IMR-90 (cell line): ENCODE data around the gene TMPRSS11E. TPM values are rescaled to one million over a fixed set of nuclear protein-coding genes. Genes with fewer than 3 reads are reported as not detected.

ENCODE experiments used
- ATAC-seq: fragments of 200-7000 bp; cut with Tn5 transposase; 2 replicates; pipeline ENCODE4 v1.9.1; 2020; ENCODE audit warnings: low read depth, mild to moderate bottlenecking, moderate library complexity
- BruUV-seq: library from RNA; stranded (reverse); fragments of 400-500 nt; replicated peaks from 2 replicates; lab custom pipeline; 2021; lab: Mats Ljungman, UMichigan
- CTCF ChIA-PET: fragments of 300-600 bp; formaldehyde crosslinking; extraction: SDS; loops from one replicate; lab custom pipeline; 2021; ENCODE audit warnings: antibody characterized with exemption; lab: Yijun Ruan, JAX
- POLR2A ChIA-PET: fragments of 300-600 bp; sonication (Branson Sonifier 250); formaldehyde crosslinking; loops from one replicate; lab custom pipeline; 2022; ENCODE audit warnings: antibody characterized with exemption; ENCODE audit not compliant: unreplicated experiment; lab: Charles Lee
- DNase-seq: peaks from one replicate; pipeline ENCODE4 v3.0.0; 2013
- H2AFZ ChIP-seq: replicated peaks from 2 replicates; pipeline ENCODE3; 2013; ENCODE audit warnings: low read length, mild to moderate bottlenecking; ENCODE audit not compliant: poor library complexity
- H2AK5ac ChIP-seq: 2 replicates; pipeline ENCODE4 v1.6.1; 2013; ENCODE audit warnings: low read depth, low read length, inconsistent platforms
- H2AK9ac ChIP-seq: replicated peaks from 2 replicates; pipeline ENCODE3; 2013; ENCODE audit warnings: mild to moderate bottlenecking, low read depth, low read length, moderate library complexity; ENCODE audit not compliant: poor library complexity
- H2BK120ac ChIP-seq: 2 replicates; pipeline ENCODE4 v1.6.1; 2013; ENCODE audit warnings: low read depth, low read length, inconsistent platforms
- H2BK15ac ChIP-seq: 3 replicates; pipeline ENCODE4 v1.6.1; 2013; ENCODE audit warnings: low read depth, low read length, inconsistent platforms
- H2BK20ac ChIP-seq: 2 replicates; pipeline ENCODE4 v1.6.1; 2013; ENCODE audit warnings: low read depth, mild to moderate bottlenecking, inconsistent platforms, low read length, moderate library complexity
- H2BK5ac ChIP-seq: 2 replicates; pipeline ENCODE4 v1.6.1; 2013; ENCODE audit warnings: mild to moderate bottlenecking, low read depth, low read length, inconsistent platforms; ENCODE audit not compliant: poor library complexity, severe bottlenecking
- H3K14ac ChIP-seq: replicated peaks from 2 replicates; pipeline ENCODE4 v1.6.1; 2013; ENCODE audit warnings: low read depth, low read length, inconsistent platforms
- H3K18ac ChIP-seq: 2 replicates; pipeline ENCODE4 v1.6.1; 2013; ENCODE audit warnings: low read depth, low read length, control low read depth
- H3K23ac ChIP-seq: 2 replicates; pipeline ENCODE4 v1.6.1; 2013; ENCODE audit warnings: low read depth, low read length, inconsistent platforms
- H3K27ac ChIP-seq: 2 replicates; pipeline ENCODE4 v1.5.1; 2013; ENCODE audit warnings: mild to moderate bottlenecking, control low read depth, low read length; ENCODE audit not compliant: insufficient read depth
- H3K27me3 ChIP-seq: 2 replicates; pipeline ENCODE4 v1.6.1; 2013; ENCODE audit warnings: low read length; ENCODE audit not compliant: control insufficient read depth, insufficient read depth
- H3K36me3 ChIP-seq: 2 replicates; pipeline ENCODE4 v1.6.1; 2013; ENCODE audit warnings: low read length, mixed read lengths; ENCODE audit not compliant: control insufficient read depth, insufficient read depth
- H3K4ac ChIP-seq: 2 replicates; pipeline ENCODE4 v1.6.1; 2013; ENCODE audit warnings: low read depth, low read length, inconsistent platforms
- H3K4me1 ChIP-seq: 2 replicates; pipeline ENCODE4 v1.6.1; 2013; ENCODE audit warnings: low read length, mixed read lengths; ENCODE audit not compliant: control insufficient read depth, insufficient read depth
- H3K4me2 ChIP-seq: 2 replicates; pipeline ENCODE4 v1.6.1; 2013; ENCODE audit warnings: low read depth, mild to moderate bottlenecking, control low read depth, low read length, moderate library complexity
- H3K4me3 ChIP-seq: 2 replicates; pipeline ENCODE4 v1.5.1; 2013; ENCODE audit warnings: low read depth, mild to moderate bottlenecking, control low read depth, low read length, moderate library complexity; ENCODE audit not compliant: insufficient read depth
- H3K56ac ChIP-seq: 2 replicates; pipeline ENCODE4 v1.6.1; 2013; ENCODE audit warnings: low read length, inconsistent platforms; ENCODE audit not compliant: insufficient read depth; ENCODE audit errors: extremely low read depth
- H3K79me1 ChIP-seq, 2 experiments: 2 replicates each; pipeline ENCODE4 v1.6.1; 2013; ENCODE audit warnings: low read length in 2 of 2, inconsistent platforms in 1 of 2, low read depth in 1 of 2
- H3K9ac ChIP-seq: 2 replicates; pipeline ENCODE4 v1.6.1; 2013; ENCODE audit warnings: low read depth, low read length, control low read depth
- H3K9me1 ChIP-seq: 2 replicates; pipeline ENCODE4 v1.6.1; 2013; ENCODE audit warnings: low read length, inconsistent platforms; ENCODE audit not compliant: insufficient read depth
- H3K9me3 ChIP-seq: 2 replicates; pipeline ENCODE4 v1.6.1; 2013; ENCODE audit warnings: low read length; ENCODE audit not compliant: control insufficient read depth, insufficient read depth
- H4K20me1 ChIP-seq: 2 replicates; pipeline ENCODE4 v1.6.1; 2013; ENCODE audit warnings: low read length, inconsistent platforms; ENCODE audit not compliant: insufficient read depth
- H4K5ac ChIP-seq: 2 replicates; pipeline ENCODE4 v1.6.1; 2013; ENCODE audit warnings: mild to moderate bottlenecking, low read depth, low read length, control low read depth
- H4K8ac ChIP-seq, 2 experiments: 2 replicates each; pipeline ENCODE4 v1.6.1; 2013; ENCODE audit warnings: low read depth in 2 of 2, low read length in 2 of 2, control low read depth in 1 of 2, inconsistent platforms in 1 of 2
- H4K91ac ChIP-seq: 2 replicates; pipeline ENCODE4 v1.6.1; 2013; ENCODE audit warnings: low read depth, low read length, inconsistent platforms; ENCODE audit not compliant: insufficient read depth
- BHLHE40 ChIP-seq: fragments of 150-350 bp; IDR thresholded peaks from 2 replicates; pipeline ENCODE4 v1.6.1; 2016; ENCODE audit warnings: mild to moderate bottlenecking, low read depth, low read length
- CEBPB ChIP-seq: IDR thresholded peaks from 2 replicates; pipeline ENCODE4 v1.6.1; 2012; ENCODE audit warnings: low read depth, low read length, improper control_type of control experiment
- CHD1 ChIP-seq: IDR thresholded peaks from 2 replicates; pipeline ENCODE4 v1.6.1; 2012; ENCODE audit warnings: low read depth, low read length, improper control_type of control experiment
- FOS ChIP-seq: fragments of 150-350 bp; IDR thresholded peaks from 2 replicates; pipeline ENCODE4 v1.6.1; 2016; ENCODE audit warnings: low read depth, low read length
- MAFK ChIP-seq: IDR thresholded peaks from 2 replicates; pipeline ENCODE4 v1.6.1; 2012; ENCODE audit warnings: low read depth, low read length, improper control_type of control experiment
- MAZ ChIP-seq: IDR thresholded peaks from 2 replicates; pipeline ENCODE4 v1.6.1; 2012; ENCODE audit warnings: low read depth, mild to moderate bottlenecking, low read length, improper control_type of control experiment, moderate library complexity, borderline replicate concordance
- MXI1 ChIP-seq: IDR thresholded peaks from 2 replicates; pipeline ENCODE4 v1.6.1; 2012; ENCODE audit warnings: low read depth, mild to moderate bottlenecking, low read length, moderate library complexity, borderline replicate concordance
- NFE2L2 ChIP-seq: fragments of 150-350 bp; IDR thresholded peaks from 2 replicates; pipeline ENCODE4 v1.6.1; 2016; ENCODE audit warnings: low read depth, mild to moderate bottlenecking, low read length
- POLR2A ChIP-seq: IDR thresholded peaks from 2 replicates; pipeline ENCODE4 v1.6.1; 2012; ENCODE audit warnings: mild to moderate bottlenecking, low read depth, low read length
- RAD21 ChIP-seq: IDR thresholded peaks from 2 replicates; pipeline ENCODE4 v1.6.1; 2012; ENCODE audit warnings: low read length, improper control_type of control experiment
- RCOR1 ChIP-seq: IDR thresholded peaks from 2 replicates; pipeline ENCODE4 v1.6.1; 2012; ENCODE audit warnings: mild to moderate bottlenecking, low read length, improper control_type of control experiment; ENCODE audit not compliant: insufficient replicate concordance
- RFX5 ChIP-seq: IDR thresholded peaks from 2 replicates; pipeline ENCODE4 v1.8.0; 2012; ENCODE audit warnings: low read depth, mild to moderate bottlenecking, low read length, moderate library complexity
- SMC3 ChIP-seq: fragments of 150-350 bp; IDR thresholded peaks from 2 replicates; pipeline ENCODE4 v1.6.1; 2016; ENCODE audit warnings: low read depth, mild to moderate bottlenecking, antibody characterized with exemption, low read length, moderate library complexity
- WGBS, 2 experiments: methylation state at CpG; one replicate each; pipeline versions ENCODE4 v1.1.5 to v1.1.7; 2013; ENCODE audit warnings: missing lambda C conversion rate in 2 of 2; ENCODE audit not compliant: insufficient read length in 1 of 2; ENCODE audit errors: extremely low coverage in 2 of 2; 5-methylcytosine and 5-hydroxymethylcytosine counted together
- dilution Hi-C: fragments of 300-500 bp; cut with HindIII; formaldehyde crosslinking; loops from one replicate; pipeline ENCODE4 v1.14.3; 2018; ENCODE audit warnings: low sequenced_read_pairs; ENCODE audit not compliant: unreplicated experiment
- in situ Hi-C: fragments of 300-500 bp; cut with MboI; formaldehyde crosslinking; loops from 3 replicates; pipeline ENCODE4 v1.14.3; 2019; ENCODE audit warnings: low sequenced_read_pairs, inconsistent platforms, mixed read lengths
- intact Hi-C: fragments of 100-400 bp; cut with micrococcal nuclease; formaldehyde crosslinking; loops from 2 replicates; pipeline ENCODE4 v1.10.0; 2022
- polyA plus RNA-seq, 3 experiments: library from polyadenylated mRNA; depleted of rRNA; stranded (reverse); fragments of >200 nt; gene quantifications; 2 replicates each; pipeline ENCODE4 v1.2.3, GENCODE V29; 2012; ENCODE audit warnings: low replicate concordance in 1 of 3
- total RNA-seq: library from RNA; depleted of rRNA; stranded (reverse); fragments of >200 nt; gene quantifications from 2 replicates; pipeline ENCODE4 v1.2.3, GENCODE V29; 2012
- TF ChIP-seq, protein P1 (sequence below): fragments of 150-350 bp; IDR thresholded peaks from 2 replicates; pipeline ENCODE4 v1.6.1; 2016; ENCODE audit warnings: low read depth, mild to moderate bottlenecking, low read length, moderate library complexity, borderline replicate concordance
- TF ChIP-seq, protein P2 (sequence below): fragments of 150-350 bp; IDR thresholded peaks from 2 replicates; pipeline ENCODE4 v1.6.1; 2017; ENCODE audit warnings: mild to moderate bottlenecking, antibody characterized with exemption, low read length, low read depth
- TF ChIP-seq, protein P3 (sequence below): conservative IDR thresholded peaks from 2 replicates; pipeline ENCODE4 v1.5.1; 2012; ENCODE audit warnings: mild to moderate bottlenecking, low read depth, low read length, improper control_type of control experiment

TMPRSS11E gene
- total and polyA plus RNA-seq, 2 of the 4 experiments (the other 2 are of a cell fraction): not detected

DNA sequence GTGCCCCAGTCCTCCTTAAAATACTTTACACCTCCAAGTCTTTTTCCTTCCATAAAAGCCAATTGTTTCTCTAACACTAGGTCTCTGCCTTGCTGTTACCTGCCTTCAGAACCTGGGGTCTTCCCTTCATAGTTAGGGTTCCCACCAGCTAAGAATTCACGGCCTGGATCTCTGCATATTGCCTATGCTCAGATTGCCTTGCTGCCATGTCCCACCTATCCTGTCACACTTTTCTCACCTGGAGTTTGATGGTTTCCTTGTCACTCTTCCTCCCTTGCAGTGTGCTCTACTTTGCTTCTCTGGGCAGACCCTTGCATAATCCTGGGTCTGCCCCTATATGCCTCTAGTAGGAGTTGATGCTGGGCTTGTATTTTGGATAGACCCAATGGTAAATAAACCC is 36.6 kb upstream of the TMPRSS11E start:
- Histone ChIP-seq H3K4ac (no peak overlapping the region), H3K4me3 (no peak overlapping the region), H3K4me1 (no peaks in the 10 kb centered on the region), H3K56ac (no peak overlapping the region), H4K8ac (no peak overlapping the region), H2AFZ (no peak overlapping the region), H2BK15ac (no peak overlapping the region), H2AK5ac (no peak overlapping the region), H3K18ac (no peak overlapping the region), H3K14ac (no peak overlapping the region), H2BK120ac (no peak overlapping the region), H4K5ac (no peak overlapping the region), H3K23ac (no peak overlapping the region), H3K79me1 (no peaks in the 10 kb centered on the region), H4K91ac (no peak overlapping the region), H4K20me1 (no peaks in the 10 kb centered on the region), H3K27me3 (no peaks in the 10 kb centered on the region), H2AK9ac (no peak overlapping the region), H3K36me3 (no peaks in the 10 kb centered on the region), H3K9me1 (no peaks in the 10 kb centered on the region), H3K27ac (no peak overlapping the region), H3K9ac (no peak overlapping the region), H2BK5ac (no peak overlapping the region), H2BK20ac (no peak overlapping the region), H3K4me2 (no peak overlapping the region), H3K9me3 (no peaks in the 10 kb centered on the region)
- dilution Hi-C loops: no loop called here
- BruUV-seq: no TSS peak
- ChIA-PET POLR2A (no interaction called here), CTCF (interaction anchor here (1.5 kb wide), 1 partner anchor 17 kb away, joined by 3 read pairs; no protein-coding TSS in a partner anchor)
- in situ Hi-C loops: no loop called here
- ATAC-seq (no peak), DNase-seq (no peak)
- TF ChIP-seq RAD21 (no peak), MXI1 (no peak), BHLHE40 (no peak), MAFK (no peak), NFE2L2 (no peak), MAZ (no peak), RFX5 (no peak), POLR2A (no peak), FOS (no peak), CHD1 (no peak), CEBPB (no peak), RCOR1 (no peak), SMC3 (no peak)
- TF ChIP-seq, protein P1, sequence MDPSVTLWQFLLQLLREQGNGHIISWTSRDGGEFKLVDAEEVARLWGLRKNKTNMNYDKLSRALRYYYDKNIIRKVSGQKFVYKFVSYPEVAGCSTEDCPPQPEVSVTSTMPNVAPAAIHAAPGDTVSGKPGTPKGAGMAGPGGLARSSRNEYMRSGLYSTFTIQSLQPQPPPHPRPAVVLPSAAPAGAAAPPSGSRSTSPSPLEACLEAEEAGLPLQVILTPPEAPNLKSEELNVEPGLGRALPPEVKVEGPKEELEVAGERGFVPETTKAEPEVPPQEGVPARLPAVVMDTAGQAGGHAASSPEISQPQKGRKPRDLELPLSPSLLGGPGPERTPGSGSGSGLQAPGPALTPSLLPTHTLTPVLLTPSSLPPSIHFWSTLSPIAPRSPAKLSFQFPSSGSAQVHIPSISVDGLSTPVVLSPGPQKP: no peak
- TF ChIP-seq, protein P2, sequence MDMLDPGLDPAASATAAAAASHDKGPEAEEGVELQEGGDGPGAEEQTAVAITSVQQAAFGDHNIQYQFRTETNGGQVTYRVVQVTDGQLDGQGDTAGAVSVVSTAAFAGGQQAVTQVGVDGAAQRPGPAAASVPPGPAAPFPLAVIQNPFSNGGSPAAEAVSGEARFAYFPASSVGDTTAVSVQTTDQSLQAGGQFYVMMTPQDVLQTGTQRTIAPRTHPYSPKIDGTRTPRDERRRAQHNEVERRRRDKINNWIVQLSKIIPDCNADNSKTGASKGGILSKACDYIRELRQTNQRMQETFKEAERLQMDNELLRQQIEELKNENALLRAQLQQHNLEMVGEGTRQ: no peak
- TF ChIP-seq, protein P3, sequence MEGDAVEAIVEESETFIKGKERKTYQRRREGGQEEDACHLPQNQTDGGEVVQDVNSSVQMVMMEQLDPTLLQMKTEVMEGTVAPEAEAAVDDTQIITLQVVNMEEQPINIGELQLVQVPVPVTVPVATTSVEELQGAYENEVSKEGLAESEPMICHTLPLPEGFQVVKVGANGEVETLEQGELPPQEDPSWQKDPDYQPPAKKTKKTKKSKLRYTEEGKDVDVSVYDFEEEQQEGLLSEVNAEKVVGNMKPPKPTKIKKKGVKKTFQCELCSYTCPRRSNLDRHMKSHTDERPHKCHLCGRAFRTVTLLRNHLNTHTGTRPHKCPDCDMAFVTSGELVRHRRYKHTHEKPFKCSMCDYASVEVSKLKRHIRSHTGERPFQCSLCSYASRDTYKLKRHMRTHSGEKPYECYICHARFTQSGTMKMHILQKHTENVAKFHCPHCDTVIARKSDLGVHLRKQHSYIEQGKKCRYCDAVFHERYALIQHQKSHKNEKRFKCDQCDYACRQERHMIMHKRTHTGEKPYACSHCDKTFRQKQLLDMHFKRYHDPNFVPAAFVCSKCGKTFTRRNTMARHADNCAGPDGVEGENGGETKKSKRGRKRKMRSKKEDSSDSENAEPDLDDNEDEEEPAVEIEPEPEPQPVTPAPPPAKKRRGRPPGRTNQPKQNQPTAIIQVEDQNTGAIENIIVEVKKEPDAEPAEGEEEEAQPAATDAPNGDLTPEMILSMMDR: no peak
- 57% methylated on average over 1 of the region's 1 CpG; no CpG with 5 or more reads in 1 of the 2 experiments for WGBS, 2 experiments
- intact Hi-C loops: no loop called here
